ENCODE data around the gene AFAP1.

DNA sequence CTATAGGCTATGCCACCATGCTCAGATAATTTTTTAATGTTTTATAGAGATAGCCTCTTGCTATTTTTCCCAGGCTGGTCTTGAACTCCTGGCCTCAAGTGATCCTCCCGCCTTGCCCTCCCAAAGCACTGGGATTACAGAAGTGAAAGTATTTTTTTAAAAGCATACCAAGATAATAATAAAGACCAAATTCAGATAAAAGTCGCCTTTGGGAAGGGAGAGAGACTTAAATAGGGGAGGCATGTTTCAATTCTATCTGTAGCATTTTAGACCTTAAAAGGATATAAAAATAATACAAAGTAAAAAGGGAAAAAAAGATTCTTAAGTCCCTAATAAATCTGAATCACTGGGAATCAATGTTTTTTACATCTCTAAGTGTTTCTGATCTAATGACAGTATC, 108.9 kb downstream of the AFAP1 start:
- TF ChIP-seq, protein P1, sequence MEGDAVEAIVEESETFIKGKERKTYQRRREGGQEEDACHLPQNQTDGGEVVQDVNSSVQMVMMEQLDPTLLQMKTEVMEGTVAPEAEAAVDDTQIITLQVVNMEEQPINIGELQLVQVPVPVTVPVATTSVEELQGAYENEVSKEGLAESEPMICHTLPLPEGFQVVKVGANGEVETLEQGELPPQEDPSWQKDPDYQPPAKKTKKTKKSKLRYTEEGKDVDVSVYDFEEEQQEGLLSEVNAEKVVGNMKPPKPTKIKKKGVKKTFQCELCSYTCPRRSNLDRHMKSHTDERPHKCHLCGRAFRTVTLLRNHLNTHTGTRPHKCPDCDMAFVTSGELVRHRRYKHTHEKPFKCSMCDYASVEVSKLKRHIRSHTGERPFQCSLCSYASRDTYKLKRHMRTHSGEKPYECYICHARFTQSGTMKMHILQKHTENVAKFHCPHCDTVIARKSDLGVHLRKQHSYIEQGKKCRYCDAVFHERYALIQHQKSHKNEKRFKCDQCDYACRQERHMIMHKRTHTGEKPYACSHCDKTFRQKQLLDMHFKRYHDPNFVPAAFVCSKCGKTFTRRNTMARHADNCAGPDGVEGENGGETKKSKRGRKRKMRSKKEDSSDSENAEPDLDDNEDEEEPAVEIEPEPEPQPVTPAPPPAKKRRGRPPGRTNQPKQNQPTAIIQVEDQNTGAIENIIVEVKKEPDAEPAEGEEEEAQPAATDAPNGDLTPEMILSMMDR (conservative IDR thresholded peaks at IDR 0.05; ENCODE audit: low read length): no peak
- no peak for TF ChIP-seq EZH2phosphoT487 (IDR thresholded peaks at IDR 0.05; ENCODE audit: borderline replicate concordance, low read depth, low read length)
